ENCODE measurements around the gene BUB1. TPM values are rescaled to one million over a fixed set of nuclear protein-coding genes. Genes with fewer than 3 reads are reported as not detected.
"Not testable (repeated sequence)": the region's sequence is repeated elsewhere in the genome, so short reads cannot be mapped to it uniquely, and the experiment has no call there.

BUB1 gene
- polyA plus RNA-seq, 2 of the 4 experiments (the other 2 are of a cell fraction): 36.9 to 65.5 TPM

DNA sequence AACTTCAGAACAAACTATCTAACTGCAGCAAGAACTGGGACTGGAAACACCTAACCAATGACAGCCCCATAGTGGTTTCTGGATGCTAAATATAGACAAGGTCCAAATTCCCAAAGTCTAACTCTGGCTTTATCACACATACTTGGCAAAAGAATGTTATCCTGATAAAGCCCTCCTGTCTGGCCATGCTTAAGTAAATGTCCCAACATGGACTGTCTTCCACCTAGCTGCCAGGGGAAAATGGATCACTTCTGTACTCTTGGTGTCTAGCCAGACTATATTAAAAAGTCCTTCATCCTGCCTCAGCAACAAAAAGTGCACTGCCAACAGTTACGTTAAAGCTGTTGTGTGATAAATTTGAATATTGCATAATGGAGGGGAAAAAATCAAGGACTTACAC, 89.3 kb downstream of the BUB1 start:
- ATAC-seq; H3K4me1 ChIP-seq; POLR2A ChIA-PET; CTCF ChIA-PET; FAIRE-seq; DNase-seq (ENCODE audit: low read depth in 1 of 2, low spot score in 1 of 2); H3K9me3 ChIP-seq; H3K4me2 ChIP-seq; H3K4me3 ChIP-seq; H3K27ac ChIP-seq: not testable (repeated sequence)
- no CpG with 5 or more reads among the region's 1 CpG for WGBS (ENCODE audit: missing lambda C conversion rate)

Other genes with a start within 250 kb of the BUB1 start
- 0.40 and 0.44 TPM in 2 replicates for gene LIMS4, start 205.2 kb downstream of the BUB1 start, polyA plus RNA-seq (2011; rRNA removed)
- 0.09 to 0.17 TPM (median 0.14 TPM) in 3 replicates for gene LIMS4, start 205.2 kb downstream of the BUB1 start, polyA plus RNA-seq (2017; fragmentation: RNase III; extraction: RNeasy Plus Mini Kit Qiagen cat#74134 plus additional on column Dnase treatment)
- gene RGPD6, start 100.8 kb downstream of the BUB1 start, polyA plus RNA-seq (2011; rRNA removed): 18.3 and 18.5 TPM in 2 replicates
- gene RGPD6, start 100.8 kb downstream of the BUB1 start, polyA plus RNA-seq (2017; fragmentation: RNase III; extraction: RNeasy Plus Mini Kit Qiagen cat#74134 plus additional on column Dnase treatment): 2.8 to 5.6 TPM (median 3.1 TPM) in 3 replicates
- gene ACOXL, start 54.5 kb upstream of the BUB1 start, polyA plus RNA-seq (2011; rRNA removed): not detected in 2 replicates
- 0.05 TPM in 1 of 3 replicates, not detected in the others for gene ACOXL, start 54.5 kb upstream of the BUB1 start, polyA plus RNA-seq (2017; fragmentation: RNase III; extraction: RNeasy Plus Mini Kit Qiagen cat#74134 plus additional on column Dnase treatment)

All from A549 (cell line).